GM19455 (cell line): ENCODE measurements around the gene INSYN2A.

Experiments
- ATAC-seq: cut with Tn5 transposase; IDR thresholded peaks from one replicate; pipeline ENCODE4 v1.9.1; 2021; ENCODE audit not compliant: unreplicated experiment

The INSYN2A gene

GRCh38 chr10:127195571-127196281 is 665 bp downstream of the INSYN2A start:
- ATAC-seq, result no peak

DNA sequence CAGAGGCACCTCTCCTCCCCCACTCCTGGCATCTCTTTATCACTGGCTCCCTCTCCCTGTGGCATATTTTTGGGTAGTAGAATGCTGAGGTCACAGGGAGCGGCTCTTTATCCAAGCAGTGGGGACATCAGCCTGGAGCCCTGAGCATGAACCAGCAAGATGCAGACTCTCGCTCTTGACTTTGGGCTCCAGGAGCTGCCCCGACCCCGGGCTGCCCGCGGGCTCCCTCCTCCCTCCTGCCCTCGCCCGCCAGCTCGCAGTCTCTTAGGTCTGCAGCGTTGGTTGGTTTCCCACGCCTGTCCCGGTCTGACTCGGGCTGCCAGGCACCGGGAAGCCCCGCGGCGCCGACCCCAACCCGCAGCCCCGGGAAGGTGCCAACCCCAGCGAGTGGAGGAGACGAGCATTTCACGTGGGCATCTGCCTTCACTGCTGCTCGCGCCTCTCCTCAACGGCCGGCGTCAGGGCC is 1.3 kb downstream of the INSYN2A start:
- no peak for ATAC-seq

DNA sequence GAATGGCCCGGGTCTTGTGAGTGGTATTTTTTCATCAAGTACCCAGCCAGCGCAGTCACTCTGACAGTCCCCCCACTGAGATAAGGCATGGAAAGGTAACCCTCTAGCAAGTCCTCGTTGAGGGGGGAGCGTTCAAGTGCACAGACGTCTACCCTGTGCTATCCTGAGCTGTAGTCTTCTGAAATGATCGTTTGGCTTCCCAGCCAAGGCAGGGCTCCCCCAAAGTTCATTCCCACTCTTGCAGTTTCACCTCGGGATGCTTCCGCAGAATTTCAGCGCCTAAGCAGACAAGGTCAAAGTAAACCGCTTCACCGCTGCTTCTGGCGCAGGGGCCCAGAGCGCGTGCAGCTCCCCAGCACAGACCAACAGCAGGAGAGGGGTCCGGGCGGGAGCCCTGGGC is 1.8 kb downstream of the INSYN2A start:
- ATAC-seq, result no peak

DNA sequence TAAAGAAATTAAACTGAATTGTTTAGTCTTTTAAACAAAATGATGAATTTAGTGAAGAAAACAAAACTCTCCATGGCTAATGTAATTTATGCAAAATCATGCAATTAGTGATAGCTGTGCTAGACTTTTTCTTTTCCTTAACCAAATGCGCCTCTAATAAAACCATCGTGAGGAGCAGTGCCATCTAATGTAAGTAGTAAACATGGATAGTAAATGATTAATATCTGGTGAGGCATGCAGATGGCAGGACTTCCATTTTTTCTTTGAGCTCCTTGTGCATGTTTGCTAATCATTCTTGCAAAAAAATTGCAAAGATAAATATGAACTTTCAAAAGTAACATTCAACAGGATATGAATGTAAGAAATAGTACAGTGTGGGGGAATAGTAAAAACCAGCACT is 2.3 kb downstream of the INSYN2A start:
- no peak for ATAC-seq

DNA sequence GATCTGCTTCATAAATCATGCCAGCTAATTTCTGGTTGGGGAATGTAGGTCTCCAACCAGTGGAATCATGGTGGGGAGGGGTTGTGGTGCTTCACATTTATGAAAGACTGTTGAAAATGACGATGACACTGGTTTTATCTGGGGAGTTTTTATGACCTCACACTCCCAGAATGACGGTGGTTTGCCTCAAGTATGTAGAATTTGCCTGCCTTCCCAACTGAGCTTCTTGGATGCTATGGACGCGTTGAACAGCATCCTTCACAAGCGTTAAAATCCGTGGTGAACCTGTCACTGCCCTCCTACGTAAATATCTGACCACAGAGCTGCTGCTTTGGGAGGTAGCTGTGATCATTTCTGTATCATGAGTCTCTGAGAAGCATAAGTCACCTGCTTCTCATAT is 3.3 kb downstream of the INSYN2A start:
- no peak for ATAC-seq

DNA sequence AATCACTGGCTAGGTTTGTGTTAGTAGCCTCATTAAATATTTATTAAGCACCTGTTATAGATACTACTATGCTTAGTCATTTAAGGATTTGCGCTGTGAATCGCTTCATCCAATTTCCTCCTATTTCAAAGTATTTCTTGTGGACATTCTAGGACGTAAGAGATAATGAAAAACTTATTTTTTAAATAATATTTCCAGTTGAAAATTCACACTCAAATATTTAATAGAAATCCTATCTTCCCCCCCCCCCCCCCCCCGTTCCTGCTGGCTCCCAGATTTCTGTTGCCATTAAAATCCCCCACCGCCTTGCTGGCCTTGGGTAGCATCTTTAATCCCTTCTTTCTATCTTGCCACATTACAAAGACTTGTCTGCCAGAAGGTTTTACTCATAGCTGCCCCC is 6.0 kb downstream of the INSYN2A start:
- no peak for ATAC-seq

DNA sequence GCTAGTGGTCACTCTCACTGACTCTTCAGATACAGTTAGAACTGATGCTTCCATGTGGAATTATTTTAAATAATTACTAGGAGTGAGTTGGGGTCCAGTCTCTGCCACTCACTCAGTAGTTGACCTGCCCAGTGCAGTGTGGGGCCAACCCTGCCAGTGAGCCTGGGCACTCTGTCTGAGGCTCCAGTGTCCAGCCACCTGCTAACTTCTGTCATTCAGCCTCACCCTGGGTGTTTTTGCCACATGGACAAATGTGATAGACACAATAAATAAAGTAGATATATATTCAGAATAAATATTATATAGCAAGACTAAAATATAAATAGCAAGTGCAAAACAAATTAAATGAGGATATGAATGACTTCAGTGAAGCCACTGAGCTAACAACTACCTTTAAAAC is 7.2 kb downstream of the INSYN2A start:
- no peak for ATAC-seq

- no peak for ATAC-seq
Observed at GRCh38 chr10:127186813-127187212, 9.6 kb downstream of the INSYN2A start.

DNA sequence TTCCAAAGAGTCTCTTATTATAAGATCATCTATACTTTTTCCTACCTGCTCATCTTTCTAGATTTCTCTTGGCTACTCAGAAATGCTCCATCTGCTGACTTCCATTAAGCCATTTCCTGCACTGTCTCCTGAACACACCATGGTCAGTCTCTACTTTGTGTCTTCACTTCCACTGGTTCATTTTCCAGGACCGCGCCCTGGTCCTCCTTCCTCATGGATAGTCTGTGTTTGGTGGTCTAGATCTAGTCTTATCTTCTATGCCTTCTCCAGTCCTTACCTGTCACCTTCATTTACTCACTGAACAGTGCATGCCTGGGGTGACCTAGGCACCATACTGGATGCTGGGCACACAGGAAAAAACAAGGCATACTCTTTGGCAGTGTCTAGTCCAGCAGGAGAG is 11.8 kb downstream of the INSYN2A start:
- ATAC-seq, result no peak

GRCh38 chr10:127182161-127182560 is 14.2 kb downstream of the INSYN2A start:
- no peak for ATAC-seq

DNA sequence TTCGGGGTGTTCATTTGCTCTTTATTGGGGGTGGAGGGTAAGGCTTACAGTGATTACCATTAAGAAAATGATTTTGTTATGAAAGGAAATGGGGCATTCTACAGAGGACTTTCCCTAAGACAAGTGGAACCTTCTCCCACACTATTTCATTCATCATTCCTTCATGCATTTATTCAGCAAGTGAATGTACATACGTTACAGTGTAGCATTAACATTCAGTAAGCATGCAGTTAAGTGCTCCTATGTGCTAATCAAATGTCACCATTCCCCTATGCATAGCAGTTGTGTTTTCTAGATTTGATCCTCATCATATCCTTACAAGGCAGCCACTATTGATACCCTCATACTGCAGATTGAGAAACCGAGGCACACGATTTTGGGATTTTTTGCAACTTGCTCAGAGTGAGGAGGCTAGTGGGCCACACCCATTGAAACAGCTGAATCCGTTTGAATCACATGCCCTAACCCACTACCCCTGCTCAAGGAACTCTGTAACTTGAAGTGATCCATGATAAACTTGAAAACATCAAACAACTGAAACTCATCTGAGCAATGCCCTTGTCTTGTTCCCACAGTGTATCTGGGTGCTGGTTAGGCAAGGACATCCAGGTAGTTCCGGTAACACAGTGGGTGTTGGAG is 16.7 kb downstream of the INSYN2A start:
- ATAC-seq, result no peak

DNA sequence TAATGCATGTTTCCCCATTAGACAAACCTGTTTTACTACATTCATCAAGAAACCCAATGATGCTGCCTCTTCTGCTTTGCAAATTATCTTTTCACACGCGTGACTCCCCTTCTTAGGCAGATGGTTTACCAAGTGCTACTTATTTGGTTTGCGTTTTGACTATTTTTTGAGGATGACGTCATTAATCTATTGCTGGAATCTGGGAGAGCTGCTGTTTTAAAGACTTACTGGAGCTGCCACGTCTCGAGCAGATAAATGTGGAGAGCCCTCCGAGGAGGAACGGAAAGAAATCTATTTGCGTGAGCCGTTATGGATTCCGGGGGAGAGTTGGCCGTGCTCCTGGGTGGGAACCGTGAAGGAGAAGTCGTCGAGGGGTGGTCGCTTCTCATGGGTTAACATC is 19.7 kb downstream of the INSYN2A start:
- ATAC-seq, result no peak

- ATAC-seq, result no peak
Observed at GRCh38 chr10:127175357-127176110, 20.9 kb downstream of the INSYN2A start.

DNA sequence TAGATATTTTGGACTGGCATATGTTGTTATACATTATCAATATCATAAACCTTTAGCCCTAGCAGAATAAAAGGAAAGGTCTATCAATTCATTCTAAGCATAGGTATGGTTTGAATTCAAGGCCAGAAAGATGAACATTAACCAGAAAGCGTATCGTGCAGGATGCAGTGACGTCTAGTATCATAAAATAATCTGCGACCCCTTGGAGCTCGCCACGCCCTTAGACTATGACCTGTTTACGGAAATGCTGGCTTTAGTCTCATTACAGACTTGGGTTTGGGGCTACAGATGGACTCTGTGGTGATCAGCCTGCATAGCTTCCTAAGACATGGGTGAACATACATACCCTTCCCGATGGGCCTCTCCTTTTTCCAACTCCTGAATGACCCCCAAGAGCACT is 21.5 kb downstream of the INSYN2A start:
- no peak for ATAC-seq

DNA sequence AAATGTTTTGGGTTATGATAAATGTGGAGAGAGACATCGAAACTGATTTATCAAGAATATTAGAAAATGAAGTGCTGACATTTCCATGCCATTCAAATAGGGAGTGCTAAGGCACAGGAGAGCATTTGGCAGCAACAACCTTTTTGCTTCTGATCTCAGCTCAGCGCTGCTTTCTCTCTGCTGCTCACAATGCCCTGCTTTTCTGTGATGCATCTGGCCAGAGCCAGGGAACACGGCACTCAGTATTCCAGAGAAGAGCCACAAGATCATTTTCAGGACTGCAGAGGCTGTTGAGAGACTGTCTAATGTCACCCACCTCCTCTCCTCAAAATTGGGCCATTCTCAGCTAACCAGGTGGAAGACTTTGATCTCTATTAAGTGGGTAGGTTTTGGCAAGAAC is 28.1 kb downstream of the INSYN2A start:
- no peak for ATAC-seq

GRCh38 chr10:127162841-127163240 is 33.5 kb downstream of the INSYN2A start:
- ATAC-seq, result no peak

DNA sequence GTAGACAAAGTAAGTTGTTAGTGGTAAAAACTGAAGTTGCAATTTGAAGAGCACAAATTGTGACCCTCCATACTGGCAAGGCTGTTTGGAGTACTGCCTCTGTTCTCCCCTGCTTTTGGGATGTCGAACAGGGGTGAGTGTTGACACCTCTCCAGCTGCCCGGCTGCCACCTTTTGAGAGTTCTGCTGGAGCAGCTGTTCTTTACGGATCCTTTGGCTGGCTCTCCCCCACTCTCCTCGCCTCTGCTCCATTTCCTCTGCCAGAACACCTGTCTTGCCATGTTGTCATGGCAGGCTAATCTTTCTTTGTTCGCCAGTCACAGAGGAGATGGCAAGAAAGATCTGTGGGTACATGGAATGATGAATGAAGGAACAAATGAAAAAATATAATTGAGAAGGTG is 34.9 kb downstream of the INSYN2A start:
- ATAC-seq, result no peak

DNA sequence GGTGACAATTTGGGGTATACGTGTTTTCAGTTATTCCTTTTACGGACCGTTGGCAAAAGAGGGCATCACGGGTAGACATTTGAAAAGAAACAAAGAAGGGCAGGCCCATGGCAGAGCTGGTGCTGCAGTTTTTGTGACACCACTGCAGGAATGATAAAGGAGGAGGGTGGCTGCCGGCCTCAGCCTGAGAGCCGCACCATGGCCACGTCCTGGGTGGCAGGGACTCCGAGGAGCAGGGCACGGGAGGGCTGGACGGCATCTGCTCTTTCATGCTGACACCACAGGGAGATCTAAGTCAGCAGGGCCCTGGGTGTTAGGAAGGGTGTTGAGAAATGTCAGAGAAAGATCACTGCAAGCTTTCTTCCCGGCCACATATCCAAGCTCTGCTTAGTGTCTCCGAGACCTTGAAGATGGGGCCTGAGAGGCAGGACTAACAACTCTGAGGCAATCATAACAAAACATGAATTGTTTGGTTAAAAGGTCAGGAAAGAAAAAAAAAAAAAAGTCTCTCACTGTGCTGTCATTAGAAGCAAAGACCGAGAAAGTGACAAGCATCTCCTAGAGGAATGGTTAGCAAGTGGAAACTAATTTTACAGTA is 36.6 kb downstream of the INSYN2A start:
- ATAC-seq, result no peak

DNA sequence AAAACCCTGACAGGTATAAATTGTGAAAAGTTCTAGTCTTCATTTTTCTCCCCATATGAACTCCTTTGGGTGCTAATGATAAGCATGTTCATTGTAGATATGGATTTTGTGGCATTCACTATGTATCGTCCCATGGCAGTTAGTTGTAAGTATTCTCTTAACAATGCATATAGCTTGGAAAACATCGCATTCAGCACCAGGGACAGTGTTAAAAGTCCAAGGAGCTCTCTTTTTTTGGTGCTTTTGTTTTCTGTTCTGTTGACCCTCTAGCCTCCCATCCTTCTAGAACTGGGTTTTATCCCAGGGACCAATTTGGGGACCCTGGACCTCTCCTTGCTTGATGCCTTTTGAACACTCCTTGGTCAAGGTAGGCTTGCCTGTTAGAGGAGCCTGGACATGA is 37.7 kb downstream of the INSYN2A start:
- ATAC-seq, result no peak

DNA sequence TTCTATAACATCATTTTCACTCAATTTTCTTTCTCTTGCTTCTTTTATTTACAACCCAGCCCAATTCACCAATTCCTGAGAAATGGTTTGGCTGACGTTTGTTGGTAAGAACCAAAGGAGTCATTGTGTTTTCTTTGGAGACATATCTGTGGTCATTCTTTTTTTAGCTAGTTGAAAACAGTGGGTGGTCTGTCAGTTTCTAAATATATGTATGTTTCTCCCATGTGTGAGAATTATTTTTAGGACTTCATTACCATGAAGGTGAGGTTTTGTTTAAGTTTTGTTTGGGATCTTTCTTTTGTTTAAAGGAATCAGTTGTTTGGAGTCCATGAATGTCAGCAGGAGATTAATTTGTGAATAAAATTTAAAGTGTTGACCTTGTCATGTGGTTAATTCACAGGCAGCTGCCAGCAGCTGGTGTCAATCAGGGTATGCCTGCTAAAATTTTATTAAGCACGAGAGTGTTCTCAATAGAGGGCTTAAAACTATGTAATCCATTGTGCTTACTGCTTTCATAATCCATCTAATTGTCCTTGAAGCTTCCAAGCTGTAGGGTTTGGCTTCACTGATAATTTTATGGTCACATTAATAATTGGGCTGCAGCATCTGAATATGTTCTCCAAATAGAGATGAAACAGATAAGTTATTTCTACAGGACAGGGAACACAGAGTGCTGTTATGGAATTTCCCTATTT is 38.7 kb downstream of the INSYN2A start:
- no peak for ATAC-seq

DNA sequence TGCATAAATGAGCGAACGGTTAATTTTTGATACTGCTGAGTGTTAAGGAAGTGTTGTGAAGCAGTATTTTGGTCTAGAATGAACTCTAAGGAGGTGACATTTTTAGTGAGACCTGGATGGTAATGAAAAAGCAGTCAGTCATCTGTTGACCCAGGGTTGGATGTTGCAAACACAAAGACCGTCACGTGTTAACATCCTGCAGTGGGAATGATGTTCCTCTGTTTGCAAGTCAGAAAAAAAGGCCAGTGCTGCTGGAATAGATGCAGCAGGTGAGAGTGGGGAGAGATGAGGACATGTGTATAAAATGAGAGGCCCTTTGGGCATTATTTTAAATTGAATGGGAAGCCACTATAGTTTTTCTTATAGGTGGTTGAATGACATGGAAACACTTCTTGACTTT is 39.3 kb downstream of the INSYN2A start:
- ATAC-seq, result no peak
